Right lobe of liver (tissue), 6 donors: Measurements from ENCODE around the gene KCND3. TPM values are rescaled to one million over a fixed set of nuclear protein-coding genes. Genes with fewer than 3 reads are reported as not detected.

Experiments used
- ATAC-seq, 4 donors: fragments of 200-7000 bp; cut with Tn5 transposase; one replicate each; pipeline ENCODE4 v1.9.1; 2020; ENCODE audit warnings: mild to moderate bottlenecking in 4 of 4, moderate library complexity in 4 of 4
- DNase-seq, 3 donors: peaks; one replicate each; pipeline ENCODE4 v3.0.0-alpha.2; 2020
- H3K27ac ChIP-seq, 3 donors: fragments of 200-600 bp; one replicate each; pipeline ENCODE4 v1.8.0; 2022
- H3K27me3 ChIP-seq, 2 donors: fragments of 200-600 bp; one replicate each; pipeline ENCODE4 v1.8.0; 2022
- H3K36me3 ChIP-seq, 4 donors: fragments of 200-600 bp; sonication (generic) in 1 of 4; one replicate each; pipeline versions ENCODE4 v1.5.1 to v1.8.0; 2017 to 2022; ENCODE audit warnings: control low read depth in 1 of 4
- H3K4me1 ChIP-seq, 4 donors: fragments of 200-600 bp; sonication (generic) in 1 of 4; one replicate each; pipeline versions ENCODE4 v1.5.1 to v1.8.0; 2017 to 2022; ENCODE audit warnings: control low read depth in 1 of 4
- H3K4me3 ChIP-seq, 3 donors: fragments of 200-600 bp; one replicate each; pipeline ENCODE4 v1.8.0; 2022
- H3K9me3 ChIP-seq, 4 donors: fragments of 200-600 bp; sonication (generic) in 1 of 4; one replicate each; pipeline versions ENCODE4 v1.5.1 to v1.8.0; 2017 to 2022; ENCODE audit warnings: control low read depth in 1 of 4
- POLR2A ChIP-seq: fragments of 450-650 bp; IDR thresholded peaks from one replicate; pipeline ENCODE4 v1.6.1; 2017; ENCODE audit warnings: antibody characterized with exemption, mild to moderate bottlenecking
- WGBS: methylation state at CpG from one replicate; pipeline ENCODE4 v1.1.6; 2018; ENCODE audit warnings: low coverage, low lambda C conversion rate; ENCODE audit not compliant: insufficient coverage; ENCODE audit errors: missing lambda C conversion rate; 5-methylcytosine and 5-hydroxymethylcytosine counted together
- intact Hi-C, 2 donors: fragments of 100-400 bp; cut with DNase I; formaldehyde crosslinking; loops; one replicate each; pipeline versions ENCODE4 v1.11.2 to v1.14.1; 2022
- small RNA-seq, 2 experiments: library from RNA; depleted of rRNA; stranded (forward); fragments of <200 nt; gene quantifications; one replicate each; pipeline ENCODE3, GENCODE V24; 2016
- total RNA-seq, 6 experiments: library from RNA; depleted of rRNA in 2 of 6; stranded (reverse); fragments of >200 nt in 2 of 6; fragmentation: NEBNext Ultra II Directional in 3 of 6; extraction: Animal tissue kit (Norgen Biotek cat#: 25700) in 3 of 6; gene quantifications; one replicate each; pipeline versions ENCODE4 v1.1.0 to v1.2.4, GENCODE V29; 2016 to 2023
- TF ChIP-seq, protein P1 (sequence below), 4 donors: fragments of 200-600 bp in 3 of 4; fragments of 450-650 bp in 1 of 4; IDR thresholded peaks; one replicate each; pipeline versions ENCODE4 v1.5.1 to v1.8.0; 2016 to 2022; ENCODE audit warnings: antibody characterized with exemption in 4 of 4, mild to moderate bottlenecking in 2 of 4
- donor health status: DM: no; HTN: yes; CAD: no.
- donor health status: DM: no; HTN: no; CAD: no.
- donor health status: DM: no; HTN: no; CAD: no.
- donor health status: DM: no; HTN: yes; CAD: no.
- donor health status: DM: no; HTN: yes; CAD: no.

KCND3 gene
- total RNA-seq, 6 experiments from 2014 or later: 8.1 to 25.5 (median 16.2) TPM

DNA sequence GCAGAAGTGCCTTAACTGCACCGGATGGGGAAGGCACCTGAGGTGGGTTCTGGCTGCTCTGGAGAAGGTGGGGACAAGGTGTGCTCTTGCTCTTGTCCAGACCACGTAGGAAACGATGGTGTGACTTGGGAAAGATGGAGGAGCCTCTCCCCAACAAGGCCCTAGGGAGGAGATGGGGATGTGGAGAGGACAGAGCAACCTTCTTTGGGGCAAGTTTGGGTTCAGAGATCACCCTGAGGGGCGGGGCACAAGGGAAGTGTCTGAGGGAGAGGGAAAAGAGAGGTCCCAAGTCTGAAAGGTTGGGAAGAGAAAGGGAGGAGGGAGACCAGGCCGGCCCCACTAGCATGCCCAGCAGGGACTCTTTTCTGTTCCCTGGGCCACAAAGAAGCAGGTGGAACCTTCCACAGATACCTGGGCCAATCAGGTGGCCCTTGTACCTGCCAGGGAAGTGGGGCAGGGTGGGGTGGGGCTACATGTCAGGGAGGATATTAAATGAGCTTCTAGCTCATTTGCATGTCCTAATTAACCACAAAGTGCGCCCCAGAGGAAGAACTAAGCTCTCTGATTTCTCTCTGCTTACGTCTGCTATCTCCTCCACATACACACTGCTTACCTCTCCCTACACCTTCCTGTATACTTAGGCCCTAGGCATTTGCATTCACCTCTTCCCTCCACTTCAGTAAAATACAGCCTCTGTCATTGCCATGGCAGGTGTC is 266.2 kb downstream of the KCND3 start:
- no peaks in the 10 kb centered on the region for H3K9me3 ChIP-seq
- DNase-seq (no peak), ATAC-seq (no peak)
- H3K4me1 ChIP-seq: no peaks in the 10 kb centered on the region
- H3K4me3 ChIP-seq: no peak overlapping the region
- H3K36me3 ChIP-seq: no peaks in the 10 kb centered on the region
- TF ChIP-seq, protein P1, sequence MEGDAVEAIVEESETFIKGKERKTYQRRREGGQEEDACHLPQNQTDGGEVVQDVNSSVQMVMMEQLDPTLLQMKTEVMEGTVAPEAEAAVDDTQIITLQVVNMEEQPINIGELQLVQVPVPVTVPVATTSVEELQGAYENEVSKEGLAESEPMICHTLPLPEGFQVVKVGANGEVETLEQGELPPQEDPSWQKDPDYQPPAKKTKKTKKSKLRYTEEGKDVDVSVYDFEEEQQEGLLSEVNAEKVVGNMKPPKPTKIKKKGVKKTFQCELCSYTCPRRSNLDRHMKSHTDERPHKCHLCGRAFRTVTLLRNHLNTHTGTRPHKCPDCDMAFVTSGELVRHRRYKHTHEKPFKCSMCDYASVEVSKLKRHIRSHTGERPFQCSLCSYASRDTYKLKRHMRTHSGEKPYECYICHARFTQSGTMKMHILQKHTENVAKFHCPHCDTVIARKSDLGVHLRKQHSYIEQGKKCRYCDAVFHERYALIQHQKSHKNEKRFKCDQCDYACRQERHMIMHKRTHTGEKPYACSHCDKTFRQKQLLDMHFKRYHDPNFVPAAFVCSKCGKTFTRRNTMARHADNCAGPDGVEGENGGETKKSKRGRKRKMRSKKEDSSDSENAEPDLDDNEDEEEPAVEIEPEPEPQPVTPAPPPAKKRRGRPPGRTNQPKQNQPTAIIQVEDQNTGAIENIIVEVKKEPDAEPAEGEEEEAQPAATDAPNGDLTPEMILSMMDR (IDR thresholded peaks at IDR 0.05): no peak
- TF ChIP-seq POLR2A: no peak
- H3K27me3 ChIP-seq: no peaks in the 10 kb centered on the region
- H3K27ac ChIP-seq: no peak overlapping the region
- intact Hi-C loops: no loop called here
- WGBS: 69% methylated on average over 4 of the region's 7 CpGs

DNA sequence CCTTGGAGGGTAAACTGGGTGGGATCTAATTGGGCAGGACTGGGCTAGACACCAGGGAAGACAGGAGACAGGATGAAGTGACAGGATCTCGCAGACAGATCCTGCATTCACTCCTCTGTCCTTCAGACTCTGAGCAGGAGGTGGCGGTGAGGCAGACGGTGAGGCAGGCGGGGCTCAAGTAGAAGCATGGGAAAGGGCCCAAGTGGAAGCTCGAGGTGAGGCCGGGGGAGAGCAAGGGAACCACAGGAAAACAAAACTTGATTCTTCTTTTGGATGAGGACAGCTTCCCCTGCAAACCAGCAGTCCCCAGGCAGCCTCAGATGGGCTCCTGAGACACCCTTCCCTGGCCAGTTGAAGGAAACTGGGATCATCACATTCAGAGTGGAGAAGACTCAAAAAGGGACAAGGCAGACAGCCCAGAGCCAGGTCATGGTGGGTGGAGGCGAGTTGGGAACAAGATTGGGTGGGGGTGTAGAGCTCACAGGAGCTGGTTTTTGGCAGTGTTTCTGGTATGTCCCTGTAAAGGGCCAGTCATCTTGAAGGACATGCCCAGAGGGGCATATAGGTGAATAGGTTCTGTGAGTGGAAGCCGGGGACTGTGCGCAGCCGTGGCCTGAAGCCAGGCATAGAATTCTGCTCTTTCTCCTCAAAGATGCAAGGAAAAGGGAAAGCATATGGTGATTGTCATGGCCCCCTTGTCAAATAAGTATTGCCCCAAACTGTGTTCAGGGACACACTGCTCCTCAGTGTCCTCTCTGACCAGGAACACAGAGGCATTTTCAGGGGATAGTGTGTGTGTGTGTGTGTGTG is 268.3 kb downstream of the KCND3 start:
- DNase-seq: no peak
- peak in 1 of 4 donors; percentile 5 for ATAC-seq
- H3K27me3 ChIP-seq: no peaks in the 10 kb centered on the region
- intact Hi-C loops: no loop called here
- H3K36me3 ChIP-seq: no peaks in the 10 kb centered on the region
- no peaks in the 10 kb centered on the region for H3K4me1 ChIP-seq
- WGBS: 86% methylated on average over 10 of the region's 10 CpGs
- H3K4me3 ChIP-seq: no peak overlapping the region
- no peak overlapping the region for H3K27ac ChIP-seq
- H3K9me3 ChIP-seq: no peaks in the 10 kb centered on the region
- TF ChIP-seq, protein P1 (IDR thresholded peaks at IDR 0.05): no peak
- no peak for TF ChIP-seq POLR2A

Small RNAs within 50 kb of the gene (small RNA-seq; reads per million reads assigned to genes)
- 0 to 0.39 reads per million in 2 experiments for gene INKA2

Other genes starting within 250 kb of the KCND3 start
- gene DDX20, start 233.8 kb downstream of the KCND3 start, total RNA-seq: 10 to 100 TPM in 2 of 6 experiments, 1 to 10 TPM in 4; 3.9 to 11.6 (median 5.1) TPM